Gastrocnemius medialis (tissue), 4 donors: ENCODE data around the gene ANKRD33B.
"Not testable (repeated sequence)": the region's sequence is repeated elsewhere in the genome, so short reads cannot be mapped to it uniquely, and the experiment has no call there.

Experiments used
- CTCF ChIP-seq, 5 experiments: fragments of 450-650 bp in 3 of 5; fragments of 200-600 bp in 2 of 5; sonication (generic) in 2 of 5; IDR thresholded peaks in 4 of 5; conservative IDR thresholded peaks in 1 of 5; 1 replicate in 4 of 5; 2 replicates in 1 of 5; pipeline ENCODE4 v1.5.1; 2016 to 2019; ENCODE audit warnings: antibody characterized with exemption in 5 of 5, mild to moderate bottlenecking in 3 of 5, moderate library complexity in 3 of 5
- POLR2A ChIP-seq, 2 donors: fragments of 450-650 bp; IDR thresholded peaks; one replicate each; pipeline ENCODE4 v1.6.1; 2017; ENCODE audit warnings: antibody characterized with exemption in 2 of 2, mild to moderate bottlenecking in 2 of 2, moderate library complexity in 2 of 2

GRCh38 chr5:10514572-10514971, 49.3 kb upstream of the ANKRD33B start:
- TF ChIP-seq CTCF (IDR thresholded peaks at IDR 0.05 in 4 of 5, conservative IDR thresholded peaks at IDR 0.05 in 1 of 5); POLR2A (IDR thresholded peaks at IDR 0.05): not testable (repeated sequence)
